Keratinocyte (primary cell): ENCODE measurements around the gene LPAR5. TPM values are rescaled to one million over a fixed set of nuclear protein-coding genes. Genes with fewer than 3 reads are reported as not detected.
A peak's percentile ranks its signal among the peaks of the same experiment; 100 is the strongest.

Experiments used
- DNase-seq: peaks from one replicate; pipeline ENCODE4 v3.0.0-alpha.2; 2011; ENCODE audit warnings: low read depth, missing footprints, low spot score
- FAIRE-seq: peaks from 2 replicates; lab custom pipeline; 2011; peaks lifted over from hg19 to GRCh38; lab: Jason Lieb, UNC
- H2AFZ ChIP-seq: 2 replicates; pipeline ENCODE4 v1.6.0; 2012; ENCODE audit warnings: low read length, control low read depth, inconsistent platforms; ENCODE audit not compliant: control insufficient read depth
- H3K27ac ChIP-seq: 2 replicates; pipeline ENCODE4 v1.5.1; 2011; ENCODE audit warnings: low read length; ENCODE audit not compliant: control insufficient read depth, insufficient read depth
- H3K27me3 ChIP-seq: 3 replicates; pipeline ENCODE4 v1.6.0; 2011; ENCODE audit warnings: low read length; ENCODE audit not compliant: control insufficient read depth, insufficient read depth; ENCODE audit errors: extremely low read depth
- H3K36me3 ChIP-seq, 2 experiments: 2 replicates in 1 of 2; 3 replicates in 1 of 2; pipeline ENCODE4 v1.5.1; 2011; ENCODE audit warnings: low read length in 2 of 2, mild to moderate bottlenecking in 1 of 2; ENCODE audit not compliant: control insufficient read depth in 2 of 2, insufficient read depth in 2 of 2; ENCODE audit errors: extremely low read depth in 1 of 2
- H3K4me1 ChIP-seq: 3 replicates; pipeline ENCODE4 v1.5.1; 2011; ENCODE audit warnings: low read length; ENCODE audit not compliant: control insufficient read depth, insufficient read depth; ENCODE audit errors: extremely low read depth
- H3K4me2 ChIP-seq: 3 replicates; pipeline ENCODE4 v1.6.0; 2011; ENCODE audit warnings: low read depth, low read length; ENCODE audit not compliant: control insufficient read depth, insufficient read depth; ENCODE audit errors: extremely low read depth
- H3K4me3 ChIP-seq, 3 experiments: fragments of 200-600 bp in 1 of 3; sonication (generic) in 1 of 3; 2 replicates in 2 of 3; 3 replicates in 1 of 3; pipeline ENCODE4 v1.5.1; 2011 to 2016; ENCODE audit warnings: low read length in 3 of 3, mild to moderate bottlenecking in 3 of 3, control low read depth in 2 of 3, inconsistent platforms in 1 of 3, low read depth in 1 of 3, mixed read lengths in 1 of 3, mixed run types in 1 of 3, moderate library complexity in 1 of 3; ENCODE audit not compliant: control insufficient read depth in 2 of 3, insufficient read depth in 2 of 3; ENCODE audit errors: extremely low read depth in 1 of 3
- H3K79me2 ChIP-seq: 2 replicates; pipeline ENCODE4 v1.6.0; 2012; ENCODE audit warnings: low read length; ENCODE audit not compliant: control insufficient read depth, insufficient read depth
- H3K9ac ChIP-seq: 3 replicates; pipeline ENCODE4 v1.6.0; 2011; ENCODE audit warnings: low read length; ENCODE audit not compliant: control insufficient read depth, insufficient read depth; ENCODE audit errors: extremely low read depth
- H3K9me1 ChIP-seq: 3 replicates; pipeline ENCODE4 v1.6.0; 2011; ENCODE audit warnings: low read length; ENCODE audit not compliant: control insufficient read depth, insufficient read depth; ENCODE audit errors: extremely low read depth
- H3K9me3 ChIP-seq: 2 replicates; pipeline ENCODE4 v1.5.1; 2012; ENCODE audit warnings: low read depth, low read length; ENCODE audit not compliant: control insufficient read depth
- H4K20me1 ChIP-seq: 3 replicates; pipeline ENCODE4 v1.6.0; 2011; ENCODE audit warnings: low read length; ENCODE audit not compliant: control insufficient read depth, insufficient read depth; ENCODE audit errors: extremely low read depth
- EZH2 ChIP-seq: IDR thresholded peaks from one replicate; pipeline ENCODE4 v1.6.1; 2012; ENCODE audit warnings: inconsistent platforms, mild to moderate bottlenecking, low read length, moderate library complexity
- dilution Hi-C: fragments of 300-500 bp; cut with MboI; formaldehyde crosslinking; loops from one replicate; pipeline ENCODE4 v1.7.0; 2020; ENCODE audit warnings: low sequenced_read_pairs; ENCODE audit not compliant: extremely low pct_ligation_motif_present
- polyA plus RNA-seq, 5 experiments: library from polyadenylated mRNA; depleted of rRNA in 3 of 5; stranded (reverse) in 3 of 5; stranded (forward) in 1 of 5; unstranded in 1 of 5; fragments of >200 nt; gene quantifications; 1 replicate in 1 of 5; 2 replicates in 3 of 5; 3 replicates in 1 of 5; pipeline versions ENCODE4 v1.2.1 to v1.2.3, GENCODE V29; 2011 to 2012; ENCODE audit warnings: missing spikeins in 2 of 5, low read depth in 1 of 5, low replicate concordance in 1 of 5
- TF ChIP-seq, protein P1 (sequence below), 3 experiments: IDR thresholded peaks in 1 of 3; conservative IDR thresholded peaks in 1 of 3; optimal IDR thresholded peaks in 1 of 3; 2 replicates in 2 of 3; 3 replicates in 1 of 3; pipeline versions ENCODE3 to v1.5.1; 2011; ENCODE audit warnings: low read length in 3 of 3, mild to moderate bottlenecking in 3 of 3, moderate library complexity in 2 of 3, control low read depth in 1 of 3, inconsistent platforms in 1 of 3; ENCODE audit not compliant: insufficient read depth in 2 of 3; ENCODE audit errors: extremely low read depth in 1 of 3

The LPAR5 gene
- polyA plus RNA-seq, 1 donor (not counting 4 experiments of a cell fraction or from before 2014, with no cell fraction given): 8.3 TPM

DNA sequence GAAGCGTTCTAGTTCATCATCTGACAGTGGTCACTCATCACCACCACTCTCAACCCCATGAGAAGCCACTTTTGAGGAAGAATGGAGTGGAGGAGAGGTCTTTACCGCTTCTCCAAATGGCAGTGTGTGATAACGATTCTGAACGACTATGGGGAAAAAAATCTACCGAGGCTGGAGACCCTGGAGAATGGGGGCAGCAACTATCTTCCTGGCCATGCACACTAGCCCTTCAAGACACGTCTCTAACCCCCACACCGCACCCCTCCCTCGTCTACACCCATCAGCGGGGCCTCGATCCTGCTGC lies 26.8 kb upstream of the LPAR5 start:
- peaks cover 10% of the 10 kb centered on the region for H3K4me1 ChIP-seq
- H3K27ac ChIP-seq: peak overlapping the region; percentile 87
- peak overlapping the region; percentile 64 to 96 (median 94) for H3K4me3 ChIP-seq
- H4K20me1 ChIP-seq: no peaks in the 10 kb centered on the region
- TF ChIP-seq EZH2: no peak
- TF ChIP-seq, protein P1, sequence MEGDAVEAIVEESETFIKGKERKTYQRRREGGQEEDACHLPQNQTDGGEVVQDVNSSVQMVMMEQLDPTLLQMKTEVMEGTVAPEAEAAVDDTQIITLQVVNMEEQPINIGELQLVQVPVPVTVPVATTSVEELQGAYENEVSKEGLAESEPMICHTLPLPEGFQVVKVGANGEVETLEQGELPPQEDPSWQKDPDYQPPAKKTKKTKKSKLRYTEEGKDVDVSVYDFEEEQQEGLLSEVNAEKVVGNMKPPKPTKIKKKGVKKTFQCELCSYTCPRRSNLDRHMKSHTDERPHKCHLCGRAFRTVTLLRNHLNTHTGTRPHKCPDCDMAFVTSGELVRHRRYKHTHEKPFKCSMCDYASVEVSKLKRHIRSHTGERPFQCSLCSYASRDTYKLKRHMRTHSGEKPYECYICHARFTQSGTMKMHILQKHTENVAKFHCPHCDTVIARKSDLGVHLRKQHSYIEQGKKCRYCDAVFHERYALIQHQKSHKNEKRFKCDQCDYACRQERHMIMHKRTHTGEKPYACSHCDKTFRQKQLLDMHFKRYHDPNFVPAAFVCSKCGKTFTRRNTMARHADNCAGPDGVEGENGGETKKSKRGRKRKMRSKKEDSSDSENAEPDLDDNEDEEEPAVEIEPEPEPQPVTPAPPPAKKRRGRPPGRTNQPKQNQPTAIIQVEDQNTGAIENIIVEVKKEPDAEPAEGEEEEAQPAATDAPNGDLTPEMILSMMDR (optimal IDR thresholded peaks at IDR 0.05 in 1 of 3, IDR thresholded peaks at IDR 0.05 in 1 of 3, conservative IDR thresholded peaks at IDR 0.05 in 1 of 3; ENCODE audit: extremely low read depth in 1 of 3, insufficient read depth in 2 of 3, low read length in 3 of 3): no peak
- dilution Hi-C loops: no loop called here
- peak overlapping the region; percentile 97 for H3K4me2 ChIP-seq
- H3K79me2 ChIP-seq: peaks cover 9% of the 10 kb centered on the region
- FAIRE-seq (no peak), DNase-seq (no peak)
- no peaks in the 10 kb centered on the region for H3K27me3 ChIP-seq
- peaks cover 8 to 10% of the 10 kb centered on the region in 2 experiments for H3K36me3 ChIP-seq
- H3K9ac ChIP-seq: peak overlapping the region; percentile 89
- H3K9me3 ChIP-seq: no peaks in the 10 kb centered on the region
- H3K9me1 ChIP-seq: no peaks in the 10 kb centered on the region
- peak overlapping the region; percentile 97 for H2AFZ ChIP-seq

DNA sequence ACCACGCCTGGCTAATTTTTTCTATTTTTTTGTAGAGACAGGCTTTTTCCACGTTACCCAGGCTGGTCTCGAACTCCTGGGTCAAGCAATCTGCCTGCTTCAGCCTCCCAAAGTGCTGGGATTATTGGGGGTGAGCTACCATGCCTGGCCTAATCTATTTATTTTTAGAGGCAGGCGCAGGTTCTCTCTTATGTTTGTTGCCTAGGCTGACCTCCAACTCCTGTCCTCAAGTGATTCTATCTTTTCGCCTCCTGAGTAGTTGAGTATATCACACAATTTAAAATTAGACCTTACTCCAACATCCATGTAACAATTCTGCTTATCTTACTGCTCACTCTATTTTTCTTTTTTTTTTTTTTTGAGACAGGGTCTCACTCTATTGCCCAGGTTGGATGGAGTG lies 18.2 kb upstream of the LPAR5 start:
- Histone ChIP-seq H3K9me1 (no peaks in the 10 kb centered on the region), H3K27ac (no peak overlapping the region), H3K4me3 (no peak overlapping the region), H3K4me1 (no peaks in the 10 kb centered on the region), H3K9me3 (no peaks in the 10 kb centered on the region), H3K4me2 (no peak overlapping the region), H3K79me2 (no peaks in the 10 kb centered on the region), H3K27me3 (no peaks in the 10 kb centered on the region), H4K20me1 (no peaks in the 10 kb centered on the region), H3K9ac (no peak overlapping the region), H2AFZ (no peak overlapping the region), H3K36me3 (peaks cover 9 to 19% of the 10 kb centered on the region in 2 experiments)
- DNase-seq: no peak
- FAIRE-seq: no peak
- dilution Hi-C loops: no loop called here
- TF ChIP-seq EZH2: no peak
- TF ChIP-seq, protein P1 (optimal IDR thresholded peaks at IDR 0.05 in 1 of 3, IDR thresholded peaks at IDR 0.05 in 1 of 3, conservative IDR thresholded peaks at IDR 0.05 in 1 of 3; ENCODE audit: extremely low read depth in 1 of 3, insufficient read depth in 2 of 3, low read length in 3 of 3): no peak
